Left ventricle myocardium inferior (tissue), 1 donor: ENCODE results near the gene PPP1R18. TPM values are rescaled to one million over a fixed set of nuclear protein-coding genes. Genes with fewer than 3 reads are reported as not detected.

Source experiments
- DNase-seq: peaks from one replicate; pipeline ENCODE4 v3.0.0-alpha.2; 2020
- H3K27ac ChIP-seq: fragments of 200-600 bp; replicated peaks from 2 replicates; pipeline ENCODE4 v1.8.0; 2021
- H3K27me3 ChIP-seq: fragments of 200-600 bp; 2 replicates; pipeline ENCODE4 v1.8.0; 2021; ENCODE audit warnings: low read depth
- H3K36me3 ChIP-seq: fragments of 200-600 bp; 2 replicates; pipeline ENCODE4 v1.8.0; 2021
- H3K4me1 ChIP-seq: fragments of 200-600 bp; 2 replicates; pipeline ENCODE4 v1.8.0; 2021
- H3K4me3 ChIP-seq: fragments of 200-600 bp; 2 replicates; pipeline ENCODE4 v1.8.0; 2021; ENCODE audit warnings: mild to moderate bottlenecking, moderate library complexity
- H3K9me3 ChIP-seq: fragments of 200-600 bp; replicated peaks from 2 replicates; pipeline ENCODE4 v1.8.0; 2021
- intact Hi-C: fragments of 100-400 bp; cut with micrococcal nuclease; formaldehyde crosslinking; loops from one replicate; pipeline ENCODE4 v1.11.0; 2022
- total RNA-seq: library from RNA; stranded (reverse); fragmentation: NEBNext Ultra II Directional; extraction: Animal tissue kit (Norgen Biotek cat#: 25700); gene quantifications from one replicate; pipeline ENCODE4 v1.2.1, GENCODE V29; 2021
- TF ChIP-seq, protein P1 (sequence below): fragments of 200-600 bp; IDR thresholded peaks from 2 replicates; pipeline ENCODE4 v1.8.0; 2021; ENCODE audit warnings: antibody characterized with exemption, mild to moderate bottlenecking, borderline replicate concordance
- donor health status: DM: no; HTN: yes; CAD: no; lungs with severe emphysema.

PPP1R18 gene
- total RNA-seq, 1 donor from 2014 or later = 14.5 TPM

DNA sequence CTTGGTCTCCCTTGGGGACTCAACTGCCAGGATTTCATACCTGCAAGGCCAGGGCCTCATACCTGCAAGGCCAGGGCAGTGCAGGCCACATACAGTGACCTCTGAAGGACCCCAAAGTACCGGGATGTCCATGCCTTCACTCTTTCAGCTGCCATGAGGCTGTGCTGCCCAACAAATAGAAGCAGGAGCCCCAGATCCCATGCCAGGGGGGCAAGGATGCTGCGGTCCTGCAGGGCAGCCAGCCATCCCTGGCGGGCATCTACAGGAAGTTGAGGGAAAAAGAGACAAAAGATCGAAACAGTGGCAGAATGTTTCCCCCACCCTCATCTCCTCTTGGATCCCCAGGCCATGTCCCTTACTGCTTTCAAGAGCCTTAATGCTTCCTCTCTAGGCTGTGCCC is 3.5 kb upstream of the PPP1R18 start:
- no peak for DNase-seq
- no peaks in the 10 kb centered on the region for H3K9me3 ChIP-seq
- H3K27me3 ChIP-seq = no peaks in the 10 kb centered on the region
- intact Hi-C loops = no loop called here
- H3K36me3 ChIP-seq = no peaks in the 10 kb centered on the region
- H3K4me3 ChIP-seq = peak overlapping the region; percentile 73
- TF ChIP-seq, protein P1, sequence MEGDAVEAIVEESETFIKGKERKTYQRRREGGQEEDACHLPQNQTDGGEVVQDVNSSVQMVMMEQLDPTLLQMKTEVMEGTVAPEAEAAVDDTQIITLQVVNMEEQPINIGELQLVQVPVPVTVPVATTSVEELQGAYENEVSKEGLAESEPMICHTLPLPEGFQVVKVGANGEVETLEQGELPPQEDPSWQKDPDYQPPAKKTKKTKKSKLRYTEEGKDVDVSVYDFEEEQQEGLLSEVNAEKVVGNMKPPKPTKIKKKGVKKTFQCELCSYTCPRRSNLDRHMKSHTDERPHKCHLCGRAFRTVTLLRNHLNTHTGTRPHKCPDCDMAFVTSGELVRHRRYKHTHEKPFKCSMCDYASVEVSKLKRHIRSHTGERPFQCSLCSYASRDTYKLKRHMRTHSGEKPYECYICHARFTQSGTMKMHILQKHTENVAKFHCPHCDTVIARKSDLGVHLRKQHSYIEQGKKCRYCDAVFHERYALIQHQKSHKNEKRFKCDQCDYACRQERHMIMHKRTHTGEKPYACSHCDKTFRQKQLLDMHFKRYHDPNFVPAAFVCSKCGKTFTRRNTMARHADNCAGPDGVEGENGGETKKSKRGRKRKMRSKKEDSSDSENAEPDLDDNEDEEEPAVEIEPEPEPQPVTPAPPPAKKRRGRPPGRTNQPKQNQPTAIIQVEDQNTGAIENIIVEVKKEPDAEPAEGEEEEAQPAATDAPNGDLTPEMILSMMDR = no peak
- peak overlapping the region; percentile 97 for H3K27ac ChIP-seq
- H3K4me1 ChIP-seq = peaks cover 63% of the 10 kb centered on the region

DNA sequence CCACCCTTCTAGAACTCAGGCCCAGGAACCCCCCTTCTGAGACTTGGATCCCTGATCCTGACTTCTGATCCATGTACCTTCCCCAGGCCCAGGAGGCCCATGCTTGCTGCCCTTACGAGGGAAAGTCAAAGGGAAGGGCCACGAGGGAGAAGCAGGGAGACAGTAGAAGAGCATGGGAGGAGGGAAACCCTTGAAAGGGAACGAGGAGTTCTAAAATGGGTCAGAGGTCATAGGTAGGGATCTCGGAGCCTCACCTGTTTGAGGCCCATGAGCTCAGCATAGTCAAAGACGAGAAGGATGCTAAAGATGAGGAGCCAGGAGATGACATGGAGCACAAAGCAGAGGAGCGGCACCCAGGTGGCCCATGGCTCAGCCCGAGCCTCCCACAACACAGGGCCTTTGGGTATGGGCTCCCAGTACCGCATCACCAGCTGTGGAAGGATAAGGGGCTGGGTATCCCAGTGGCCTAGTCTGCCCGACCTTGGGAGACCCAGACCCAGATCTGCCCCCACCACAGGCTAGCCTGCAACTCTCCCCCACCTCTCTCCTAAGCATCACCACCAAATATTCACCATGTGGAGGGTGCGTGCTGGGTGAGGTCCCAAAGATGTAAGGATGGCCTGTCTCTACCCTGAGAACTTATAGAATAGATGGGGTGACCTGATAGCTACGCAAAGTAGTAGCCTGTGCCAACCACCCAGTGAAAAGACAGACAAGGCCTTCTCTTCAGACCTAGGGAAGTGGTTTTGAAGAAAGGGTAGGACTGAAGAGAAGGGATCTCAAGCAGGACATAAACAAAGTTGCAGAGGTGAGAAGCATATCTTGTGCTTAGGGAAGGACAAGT is 2.8 kb upstream of the PPP1R18 start:
- Histone ChIP-seq H3K9me3 (no peaks in the 10 kb centered on the region), H3K27me3 (no peaks in the 10 kb centered on the region), H3K4me3 (peak overlapping the region; percentile 83), H3K4me1 (peaks cover 71% of the 10 kb centered on the region), H3K27ac (peak overlapping the region; percentile 97), H3K36me3 (no peaks in the 10 kb centered on the region)
- TF ChIP-seq, protein P1 = no peak
- intact Hi-C loops = no loop called here
- peak; percentile 5 for DNase-seq

DNA sequence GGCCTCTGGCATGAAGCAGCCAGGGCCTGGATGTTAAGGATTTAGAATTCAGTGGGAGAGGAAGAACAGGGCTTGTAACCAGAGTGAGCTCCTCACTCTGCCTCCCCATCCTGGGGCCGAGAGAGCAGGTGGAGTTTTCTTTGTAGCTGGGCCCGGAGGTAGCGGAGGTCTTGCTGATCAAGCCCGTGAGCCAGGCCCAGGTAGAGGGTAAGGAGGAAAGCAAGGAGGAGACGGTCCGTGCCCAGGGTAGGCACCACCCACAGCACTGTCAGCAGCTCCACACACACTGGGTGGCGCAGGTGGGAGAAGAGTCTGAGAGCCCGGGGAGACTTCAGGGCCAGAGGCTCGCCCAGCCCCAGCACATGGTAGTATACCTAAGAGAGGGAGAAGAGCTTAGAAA is 2.1 kb upstream of the PPP1R18 start:
- TF ChIP-seq, protein P1 = no peak
- no peaks in the 10 kb centered on the region for H3K36me3 ChIP-seq
- no peaks in the 10 kb centered on the region for H3K27me3 ChIP-seq
- DNase-seq = peak; percentile 8
- intact Hi-C loops = no loop called here
- H3K4me1 ChIP-seq = peaks cover 77% of the 10 kb centered on the region
- peak overlapping the region; percentile 97 for H3K27ac ChIP-seq
- H3K9me3 ChIP-seq = no peaks in the 10 kb centered on the region
- H3K4me3 ChIP-seq = peak overlapping the region; percentile 83

DNA sequence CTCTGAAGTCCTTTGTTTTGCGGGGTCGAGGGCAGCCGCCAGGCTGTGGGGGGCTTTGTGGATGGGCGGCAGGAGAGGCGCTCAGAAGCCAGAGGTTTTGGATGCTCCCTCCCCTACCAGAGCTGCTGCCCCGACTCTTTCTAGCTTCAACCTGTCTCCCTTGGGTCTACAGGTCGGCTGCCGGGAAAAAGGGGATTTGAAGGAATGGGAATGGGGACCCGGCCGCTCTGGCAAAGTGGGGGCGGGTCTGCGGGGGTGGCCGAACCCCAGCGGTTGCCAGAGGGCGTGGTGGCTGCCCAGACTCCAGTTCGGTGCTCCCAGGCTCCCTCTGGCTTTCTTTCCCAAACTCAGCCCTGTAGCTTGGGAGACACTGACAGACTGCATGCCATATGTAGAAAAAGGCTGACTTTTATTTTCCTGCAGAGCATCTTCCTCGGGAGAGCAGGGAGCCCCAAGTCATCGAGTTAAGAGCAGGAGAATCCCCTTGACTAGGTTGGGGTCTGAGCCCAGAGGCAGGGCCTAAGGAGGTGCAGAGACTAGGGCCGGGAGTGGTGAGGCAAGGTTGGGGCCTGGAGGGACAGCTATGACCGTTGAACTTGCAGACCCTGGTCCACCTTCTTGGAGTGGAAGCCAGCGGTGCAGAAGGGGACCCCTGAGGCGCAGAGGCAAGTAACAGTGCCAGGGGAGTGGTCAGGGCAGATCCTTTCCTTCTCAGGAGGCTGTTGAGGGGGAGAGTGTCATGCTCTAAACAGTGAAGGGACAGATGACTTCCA is 1.4 kb upstream of the PPP1R18 start:
- intact Hi-C loops = no loop called here
- TF ChIP-seq, protein P1 = peak; percentile 41
- H3K4me1 ChIP-seq = peaks cover 85% of the 10 kb centered on the region

DNA sequence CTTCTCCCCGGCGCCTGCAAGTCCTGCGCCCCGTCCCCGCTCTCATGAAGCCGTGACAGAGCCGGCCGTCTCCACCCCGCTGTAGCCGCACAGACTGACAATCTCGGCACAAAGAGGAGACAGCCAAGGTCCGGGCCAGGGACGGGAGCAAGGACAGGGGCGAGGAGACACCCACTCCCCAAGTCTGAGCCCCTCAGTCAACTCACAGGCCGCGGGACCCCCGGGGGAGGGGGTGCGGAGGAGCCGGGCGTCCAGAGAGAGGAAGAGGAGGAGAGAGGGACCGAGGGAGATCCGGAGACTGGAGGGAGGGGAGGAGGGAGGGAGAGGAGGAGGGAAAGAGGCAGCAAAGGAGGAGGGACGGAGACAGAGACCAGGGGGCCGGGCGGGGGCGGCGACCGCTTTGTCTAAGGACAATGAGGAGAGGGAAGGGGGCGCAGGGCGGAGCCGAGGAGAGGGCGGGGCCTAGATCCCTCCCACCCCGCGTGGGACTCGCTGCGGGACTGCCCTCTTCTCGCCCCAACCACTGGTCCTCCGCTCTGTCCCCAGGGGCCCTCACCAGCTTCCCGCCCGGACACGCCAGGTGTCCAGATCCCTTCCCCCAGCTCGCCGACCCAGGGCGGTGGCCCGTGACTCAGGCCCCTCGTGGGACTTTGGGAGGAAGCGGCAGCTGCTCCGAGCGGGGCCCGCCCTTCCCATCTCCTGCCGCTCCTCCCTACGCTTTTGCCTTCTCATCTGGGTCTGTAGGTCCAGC is 638 bp upstream of the PPP1R18 start:
- peak; percentile 98 for DNase-seq
- Histone ChIP-seq H3K36me3 (no peaks in the 10 kb centered on the region), H3K4me1 (peaks cover 92% of the 10 kb centered on the region), H3K9me3 (no peaks in the 10 kb centered on the region), H3K4me3 (peak overlapping the region; percentile 83), H3K27me3 (no peaks in the 10 kb centered on the region), H3K27ac (peak overlapping the region; percentile 97)
- intact Hi-C loops = no loop called here
- TF ChIP-seq, protein P1 = no peak

More for the DNA sequence above, 1.4 kb upstream of the PPP1R18 start:
- H3K36me3 ChIP-seq = no peaks in the 10 kb centered on the region
- H3K27me3 ChIP-seq = no peaks in the 10 kb centered on the region
- H3K27ac ChIP-seq = peak overlapping the region; percentile 97
- peak; percentile 56 for DNase-seq
- no peaks in the 10 kb centered on the region for H3K9me3 ChIP-seq
- H3K4me3 ChIP-seq = peak overlapping the region; percentile 83
